CD4-positive, alpha-beta T cell treated with Interleukin-6 at 100 ng/mL for 8 hours (primary cell): Measurements from ENCODE around the gene IRS2.

Experiments used
- DNase-seq: peaks from one replicate; pipeline ENCODE4 v3.0.0-alpha.2; 2020; ENCODE audit warnings: mixed read lengths, low spot score

IRS2 gene

DNA sequence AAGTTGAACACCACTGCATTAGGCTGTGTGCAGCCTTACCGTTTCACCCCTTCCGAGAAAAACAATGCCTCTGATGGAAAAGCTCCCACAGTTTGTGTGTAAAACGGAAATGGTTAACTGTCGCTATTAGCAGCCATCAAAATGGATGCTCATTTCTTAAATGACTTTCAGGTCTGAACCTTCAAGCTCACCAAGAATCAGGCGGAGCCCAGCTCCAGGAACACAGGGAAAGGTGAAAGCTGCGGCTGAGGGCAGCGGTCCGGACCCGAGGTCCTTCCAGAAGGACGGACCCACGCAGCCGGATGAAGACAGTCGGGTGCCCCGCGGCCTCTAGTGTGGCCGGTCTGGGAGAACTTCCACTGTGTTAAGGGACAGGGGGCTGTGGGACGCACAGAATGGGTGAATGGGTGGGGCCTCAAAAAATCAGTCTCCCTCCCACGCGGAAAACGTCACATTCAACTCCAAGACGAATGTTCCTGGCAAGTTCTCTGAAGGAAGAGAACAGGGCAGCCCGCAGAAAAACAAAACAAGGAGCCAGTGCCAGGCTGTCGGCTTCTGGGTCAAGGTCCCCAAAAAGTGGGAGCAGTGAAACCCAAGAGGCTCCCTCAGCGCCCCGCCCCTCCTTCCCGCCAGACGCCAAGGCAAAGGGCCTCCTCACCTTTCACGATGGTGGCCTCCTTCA, 4.9 kb downstream of the IRS2 start:
- no peak for DNase-seq

DNA sequence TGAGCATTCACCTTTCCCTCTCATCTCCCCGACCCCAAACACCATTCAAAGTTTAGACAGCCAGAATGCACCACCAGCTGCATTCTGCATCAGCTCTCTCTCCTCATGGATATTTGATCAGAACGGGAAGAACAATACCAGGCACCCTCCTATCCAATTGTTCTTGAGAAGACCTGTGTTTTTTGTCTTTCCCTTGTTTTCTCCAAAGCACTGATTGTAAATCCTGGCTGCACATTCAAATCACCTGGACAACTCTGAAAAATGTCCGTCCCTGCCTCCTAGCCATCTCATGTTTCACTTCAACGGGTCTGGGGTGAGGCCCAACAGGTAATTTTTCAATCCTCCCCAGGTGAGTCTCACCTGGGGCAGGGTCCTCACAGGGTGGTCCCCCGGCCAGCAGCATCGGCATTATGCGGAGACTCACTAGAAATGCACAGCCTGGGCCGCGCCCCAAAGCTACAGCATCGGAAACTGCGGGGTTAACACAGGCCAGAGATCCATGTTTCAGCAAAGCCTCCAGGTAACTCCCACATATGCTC, 5.5 kb downstream of the IRS2 start:
- no peak for DNase-seq

DNA sequence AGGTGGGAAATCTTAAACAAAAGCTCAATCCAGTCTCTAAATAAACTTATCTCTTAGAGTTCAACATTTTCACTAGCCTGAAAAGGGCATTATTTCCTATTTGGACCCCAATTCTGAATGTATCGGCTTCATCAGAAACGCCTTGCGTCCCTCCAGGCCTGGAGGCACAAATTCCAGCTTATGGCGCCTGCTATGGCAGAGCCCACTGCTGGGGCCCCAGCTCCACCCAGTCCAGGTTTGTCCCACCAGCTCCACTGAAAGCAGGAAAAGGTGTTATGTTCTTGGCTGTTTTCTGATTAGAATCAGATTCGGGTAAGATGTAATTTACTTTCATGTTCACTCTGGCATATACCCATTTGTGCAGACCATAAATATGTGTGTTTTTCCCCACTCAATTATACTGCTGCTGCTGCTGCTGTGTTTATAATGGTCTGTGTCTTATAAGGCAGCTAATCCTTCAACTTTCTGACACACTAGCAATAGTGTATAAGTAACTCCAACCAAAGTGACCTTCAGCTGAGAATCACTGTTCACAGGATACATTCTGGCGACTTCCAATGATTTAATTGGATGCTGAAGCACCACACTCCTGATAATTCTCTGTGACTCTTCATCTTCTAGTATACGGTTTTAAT, 6.4 kb downstream of the IRS2 start:
- no peak for DNase-seq

DNA sequence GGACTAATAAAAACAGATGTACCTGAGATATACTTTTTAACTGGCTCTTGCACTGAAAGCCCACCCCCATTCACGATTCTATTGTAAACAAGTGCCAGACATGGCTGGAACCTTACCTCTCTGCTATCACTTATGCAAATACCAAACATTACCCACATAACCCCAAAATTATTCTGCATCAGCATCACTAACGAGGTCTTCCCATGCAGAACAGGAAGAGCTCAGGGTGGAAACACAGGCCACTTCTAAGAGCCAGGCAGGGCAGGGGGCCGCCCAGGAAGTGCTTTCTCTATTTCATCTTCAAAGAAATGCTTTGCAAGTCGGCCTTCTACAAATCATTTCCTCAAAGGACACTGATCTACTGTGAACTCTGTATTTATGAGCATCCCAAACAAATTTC, 7.3 kb downstream of the IRS2 start:
- DNase-seq = peak; percentile 66

DNA sequence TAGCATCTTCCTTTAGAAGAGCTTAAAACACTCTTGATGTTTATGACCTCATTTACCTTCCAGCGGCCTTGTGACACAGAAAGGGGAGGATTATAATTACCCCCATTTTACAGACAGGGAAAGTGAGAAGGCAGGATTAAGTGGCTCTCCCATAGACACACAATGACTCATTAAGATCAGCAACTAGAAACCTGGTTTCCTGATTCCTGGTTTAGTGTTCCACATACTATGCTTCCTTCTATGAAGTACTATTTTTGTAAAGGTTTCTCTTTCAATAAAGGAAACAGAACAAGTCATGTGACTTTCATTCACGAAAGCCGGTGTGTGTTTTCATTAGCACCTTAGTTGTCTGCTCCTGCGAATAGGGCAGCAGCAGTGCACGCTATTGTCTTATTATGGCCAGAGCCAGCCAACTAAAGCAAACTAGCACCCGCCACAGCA, 8.3 kb downstream of the IRS2 start:
- no peak for DNase-seq

DNA sequence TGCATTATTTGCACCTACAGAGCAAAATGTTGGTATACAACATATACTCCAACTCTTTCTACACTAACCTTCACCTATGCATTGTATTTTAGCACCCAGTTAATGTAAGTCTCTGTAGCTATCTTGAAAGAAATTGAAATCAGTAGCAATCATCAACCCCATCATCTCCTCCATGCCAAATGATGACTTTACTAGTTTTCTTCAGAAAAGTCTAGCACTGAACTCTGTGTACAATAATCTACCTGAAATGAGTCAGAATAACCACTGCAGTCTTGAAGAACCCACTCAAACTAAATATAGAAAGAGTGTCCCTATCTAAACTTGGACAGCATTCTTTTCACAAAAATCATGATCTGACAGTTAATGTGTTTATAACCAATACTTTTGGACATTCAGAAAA, 9.8 kb downstream of the IRS2 start:
- DNase-seq = no peak

DNA sequence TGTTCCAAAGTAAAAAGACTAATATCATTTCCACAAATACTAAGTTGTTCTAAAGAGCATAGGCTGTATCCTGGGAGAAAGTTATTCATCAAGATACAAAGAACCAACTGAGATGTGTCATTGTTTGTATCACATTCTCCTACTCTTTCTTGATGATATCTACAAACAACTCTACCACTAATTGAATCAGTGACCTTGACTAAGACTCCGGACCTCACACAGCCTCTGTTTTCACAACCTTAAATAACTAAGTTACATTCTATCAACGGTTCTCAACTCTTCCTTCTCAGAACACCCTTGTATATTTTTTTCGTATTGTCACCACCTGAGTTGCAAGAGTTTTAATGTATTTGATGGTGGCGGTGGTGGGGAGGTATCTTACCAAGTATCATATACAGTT, 12.6 kb downstream of the IRS2 start:
- no peak for DNase-seq

DNA sequence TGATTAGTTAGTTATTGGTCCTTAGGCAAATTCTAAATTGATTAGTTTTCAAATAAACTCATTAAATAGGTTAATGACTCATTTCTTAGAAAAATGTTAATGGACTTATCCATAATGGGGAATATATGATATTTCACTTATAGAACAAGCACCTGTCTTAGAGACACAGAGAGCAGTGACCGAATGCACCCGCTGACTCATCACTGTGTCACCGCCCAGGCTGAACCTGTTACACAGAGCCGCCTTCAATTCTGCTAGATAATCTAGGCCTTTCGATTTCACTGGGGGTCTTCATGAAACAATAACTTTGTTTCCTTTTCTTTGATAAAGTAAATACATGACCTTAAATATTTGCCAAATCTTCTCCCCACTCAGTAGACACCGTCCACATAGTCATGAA, 13.1 kb downstream of the IRS2 start:
- no peak for DNase-seq

DNA sequence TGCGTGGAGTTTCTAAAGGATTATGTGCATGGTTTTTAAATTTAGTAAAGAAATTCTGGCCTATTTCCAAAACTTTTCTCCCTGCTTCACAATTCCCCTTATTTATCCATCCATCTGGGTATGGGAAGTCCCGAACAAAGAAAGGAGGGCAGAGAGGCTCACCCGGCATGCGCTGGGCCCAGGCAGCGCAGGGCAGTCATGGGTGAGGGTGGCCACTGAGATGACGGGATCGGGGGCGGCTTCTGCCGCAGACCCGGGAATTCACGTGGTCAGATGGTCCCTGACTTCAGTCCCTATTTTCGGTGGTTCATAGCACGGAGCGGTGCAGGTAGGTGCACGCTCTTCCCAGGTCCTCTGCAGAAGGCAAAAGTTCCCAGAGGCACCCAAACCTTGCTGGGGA, 14.5 kb downstream of the IRS2 start:
- DNase-seq = no peak

DNA sequence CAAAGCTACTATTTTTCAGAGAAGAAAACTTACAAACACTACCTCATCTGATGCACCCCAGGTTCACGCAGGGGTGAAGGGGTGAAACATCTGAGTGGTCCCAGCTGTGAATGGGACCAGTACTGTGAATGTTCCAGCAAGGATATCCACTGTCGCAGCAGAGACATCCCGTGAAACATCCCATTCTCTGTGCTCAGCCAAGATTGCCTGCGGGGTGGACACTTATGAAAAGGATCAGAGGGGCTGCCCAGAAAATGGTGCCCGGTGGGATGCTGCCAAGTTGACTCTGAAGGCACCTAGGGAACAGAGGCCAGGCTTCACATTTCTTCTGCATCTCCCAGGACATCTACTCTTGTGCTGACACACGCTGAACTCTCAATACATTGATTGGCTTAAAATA, 15.9 kb downstream of the IRS2 start:
- no peak for DNase-seq

DNA sequence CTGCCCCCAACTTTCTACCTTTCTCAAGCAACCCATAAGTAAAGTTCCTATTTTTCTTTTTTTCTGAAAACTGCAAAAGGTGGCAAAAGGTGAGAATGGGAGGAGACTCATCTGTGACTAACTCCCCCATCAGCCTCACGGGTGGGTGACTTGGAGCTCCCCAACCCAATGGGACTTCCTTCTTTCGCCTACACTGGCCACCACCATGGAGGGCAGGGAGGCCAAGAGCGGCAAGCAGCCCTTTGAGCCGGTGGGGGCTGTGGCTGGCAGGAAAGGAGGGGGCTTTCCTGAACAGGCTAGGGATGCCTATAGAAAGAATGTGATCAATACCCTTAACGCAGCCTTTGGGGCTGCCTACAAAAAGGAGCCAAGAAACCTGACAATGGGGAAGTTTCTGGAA, 16.5 kb downstream of the IRS2 start:
- no peak for DNase-seq

DNA sequence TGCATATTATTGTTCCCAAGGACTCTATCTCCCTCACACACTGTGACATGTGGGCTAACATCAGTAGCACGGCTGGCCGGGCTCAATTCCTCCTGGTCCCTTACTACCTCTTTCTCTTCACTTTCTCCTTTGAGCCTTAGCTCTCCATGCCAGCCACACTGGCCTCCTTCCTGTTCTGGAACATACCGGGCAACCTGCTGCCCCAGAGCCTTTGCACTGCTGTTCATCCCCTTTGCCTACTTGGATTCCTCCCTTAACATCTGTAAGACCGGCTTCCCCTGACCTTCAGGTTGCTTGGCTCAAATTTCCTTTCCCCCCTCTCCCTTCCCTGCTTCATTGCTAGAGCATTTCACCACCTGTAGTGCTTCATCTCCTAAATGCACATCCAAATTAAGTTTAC, 17.1 kb downstream of the IRS2 start:
- no peak for DNase-seq

DNA sequence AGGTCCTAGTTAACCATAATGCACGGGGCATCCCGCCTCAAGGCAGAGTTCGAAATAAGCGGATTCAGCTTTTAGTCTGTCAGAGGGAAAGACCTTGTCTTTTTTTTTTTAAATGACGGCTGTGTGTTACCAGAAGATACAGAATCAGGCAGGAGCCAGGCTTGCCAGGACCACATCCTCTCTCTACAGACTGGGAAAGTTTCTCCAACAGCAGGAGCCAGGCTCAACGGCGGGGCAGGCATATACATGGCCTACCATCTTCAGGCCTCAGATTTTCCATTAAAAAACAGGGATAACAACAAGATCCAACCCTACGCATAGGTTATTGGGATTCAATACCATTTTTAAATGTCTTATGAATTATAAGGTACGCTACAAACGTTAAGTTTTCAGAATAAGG, 17.8 kb downstream of the IRS2 start:
- DNase-seq = no peak

DNA sequence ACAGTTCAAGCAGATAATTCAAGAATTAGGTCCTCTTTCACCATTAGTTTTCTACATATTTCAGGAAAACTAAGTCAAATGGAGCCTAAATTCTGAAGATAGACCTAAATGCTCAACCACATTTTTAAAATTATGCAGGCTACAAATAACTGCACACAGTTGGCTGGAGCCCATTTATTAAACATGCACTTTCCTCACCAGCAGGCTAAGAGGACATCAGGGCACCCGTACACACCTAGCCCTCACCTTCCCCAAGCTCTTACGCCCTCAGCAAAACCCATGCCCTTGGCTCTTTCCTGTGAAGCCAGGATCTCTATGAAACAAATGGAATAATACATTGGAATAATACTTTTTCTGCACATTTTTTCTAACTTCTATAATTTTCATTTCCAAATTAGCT, 18.2 kb downstream of the IRS2 start:
- no peak for DNase-seq

DNA sequence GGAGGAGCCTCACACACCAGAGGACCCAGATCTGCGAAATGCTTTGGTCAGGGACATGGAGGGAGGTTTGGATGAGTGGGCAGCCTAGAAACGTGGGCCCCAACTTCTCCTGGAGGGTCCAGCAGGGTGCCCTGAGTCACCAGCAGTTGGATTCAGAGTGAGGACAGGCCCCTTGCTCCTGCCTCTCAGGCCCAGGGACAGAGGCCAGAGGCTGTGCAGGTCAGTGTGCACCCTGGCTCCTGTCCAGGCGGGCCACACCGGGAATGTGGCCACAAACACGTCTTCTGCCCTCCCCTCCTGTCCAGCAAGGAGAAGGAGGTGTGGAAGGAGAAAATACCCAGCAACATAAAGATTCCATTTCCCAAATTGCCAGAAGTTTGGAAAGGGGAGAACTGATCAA, 19.4 kb downstream of the IRS2 start:
- DNase-seq = no peak

DNA sequence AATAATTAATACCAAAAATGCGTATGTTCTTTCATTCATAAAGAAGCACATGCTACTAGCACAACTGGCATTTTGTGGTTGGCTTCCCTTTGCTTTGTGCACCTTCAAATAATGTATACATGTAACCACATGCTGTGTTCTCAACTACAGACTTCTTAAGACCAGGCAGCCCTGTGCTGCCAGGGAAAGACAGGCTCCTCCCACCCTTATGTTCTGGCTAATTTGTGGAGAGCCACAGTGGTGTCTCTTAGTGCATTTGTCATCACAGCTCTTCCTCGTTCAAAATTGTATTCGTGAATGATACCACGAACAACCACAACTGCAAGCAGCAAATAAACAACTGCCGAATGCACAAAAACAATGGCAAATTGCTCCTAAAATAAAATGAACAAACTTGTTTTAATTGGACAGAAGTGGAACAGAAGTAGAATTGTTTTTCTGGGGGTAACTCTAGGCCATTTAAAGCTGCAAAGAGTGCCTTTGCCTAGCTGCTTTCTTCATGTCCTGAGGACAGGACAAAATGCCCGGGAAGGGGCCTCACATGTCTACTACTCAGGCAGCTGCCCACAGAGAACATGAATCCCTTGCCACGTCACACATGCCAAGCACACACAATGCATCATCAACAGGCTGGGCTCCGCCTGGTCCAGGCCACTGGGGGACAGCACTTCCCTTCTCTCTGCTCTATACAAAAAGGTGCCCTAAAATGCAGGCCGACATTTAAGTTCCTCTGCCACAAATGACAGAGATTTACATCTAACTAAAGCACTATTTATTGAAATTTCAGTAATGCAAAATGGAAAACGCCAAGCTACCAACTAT, 21.7 kb downstream of the IRS2 start:
- DNase-seq = no peak

DNA sequence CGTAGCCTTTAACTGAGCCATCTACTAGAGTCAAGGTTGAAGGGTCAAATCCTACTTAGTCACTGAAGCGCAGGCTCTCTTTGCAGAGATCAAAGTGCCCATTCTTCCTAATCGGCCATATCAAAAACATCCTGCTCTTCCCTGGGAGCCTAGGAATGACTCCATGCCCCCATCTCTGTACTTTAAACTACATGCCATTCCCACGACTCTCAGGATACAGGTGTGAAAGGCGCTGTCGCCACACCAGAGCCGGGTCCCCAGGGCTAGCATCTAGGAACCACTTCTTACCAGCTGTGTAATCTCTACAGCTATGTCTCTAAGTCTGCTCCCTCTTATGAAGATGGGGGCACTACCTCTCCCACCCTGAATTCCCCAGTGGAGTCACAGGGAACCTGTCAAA, 22.3 kb downstream of the IRS2 start:
- no peak for DNase-seq

DNA sequence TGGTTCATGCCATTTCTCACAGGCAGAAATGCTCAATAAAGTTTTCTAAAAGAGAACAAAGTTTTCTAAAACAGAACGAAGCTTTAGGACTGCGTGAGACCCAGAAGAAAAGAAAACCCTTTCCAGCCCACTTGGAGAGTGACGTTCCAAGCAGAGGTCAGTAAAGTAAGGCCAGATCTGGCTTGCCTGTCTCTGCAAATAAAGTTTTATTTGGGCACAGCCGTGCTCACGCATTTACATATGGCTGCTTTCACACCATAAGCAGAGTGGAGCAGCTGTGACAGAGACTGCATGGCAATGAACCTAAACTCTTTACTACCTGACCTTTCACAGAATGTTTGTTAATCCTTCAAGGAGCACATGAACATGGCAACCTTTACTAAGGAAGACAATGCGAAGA, 23.6 kb downstream of the IRS2 start:
- DNase-seq = no peak

DNA sequence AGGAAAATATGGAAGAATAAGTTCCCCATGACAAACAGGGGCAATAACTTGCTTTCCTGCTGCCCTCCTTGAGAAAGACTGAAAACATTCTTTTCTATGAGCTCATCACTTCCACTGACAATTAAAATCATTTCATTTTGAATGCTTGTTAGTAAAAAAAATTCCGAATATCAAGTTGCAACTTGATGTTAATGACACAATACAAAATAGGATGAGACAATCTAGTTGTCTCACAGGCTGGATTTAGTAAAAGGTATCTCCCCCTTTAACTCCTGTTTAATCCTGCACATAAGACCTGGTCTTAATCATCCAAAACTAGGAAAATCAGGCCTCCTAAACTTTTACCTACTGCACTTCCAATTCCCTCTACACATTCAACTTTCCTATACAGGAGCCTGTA, 24.7 kb downstream of the IRS2 start:
- DNase-seq = no peak

DNA sequence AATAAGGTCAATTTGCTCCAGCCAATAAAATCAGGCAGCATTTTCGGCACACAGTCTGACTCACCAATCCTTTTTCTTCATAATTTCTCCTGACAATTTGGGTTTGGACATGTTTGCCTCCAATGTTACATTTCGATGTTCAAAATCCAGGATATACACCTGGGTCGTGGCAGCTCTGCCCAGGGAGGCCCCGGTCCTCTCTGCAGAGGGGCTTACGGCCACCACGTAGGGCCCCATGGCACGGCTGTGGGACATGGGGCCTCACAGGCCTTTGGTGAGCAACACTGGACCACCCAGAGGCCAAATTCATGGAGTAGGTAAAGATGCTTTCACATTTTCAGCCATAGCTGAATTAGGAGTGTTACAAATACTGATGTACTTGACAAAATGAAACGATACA, 25.4 kb downstream of the IRS2 start:
- DNase-seq = no peak

DNA sequence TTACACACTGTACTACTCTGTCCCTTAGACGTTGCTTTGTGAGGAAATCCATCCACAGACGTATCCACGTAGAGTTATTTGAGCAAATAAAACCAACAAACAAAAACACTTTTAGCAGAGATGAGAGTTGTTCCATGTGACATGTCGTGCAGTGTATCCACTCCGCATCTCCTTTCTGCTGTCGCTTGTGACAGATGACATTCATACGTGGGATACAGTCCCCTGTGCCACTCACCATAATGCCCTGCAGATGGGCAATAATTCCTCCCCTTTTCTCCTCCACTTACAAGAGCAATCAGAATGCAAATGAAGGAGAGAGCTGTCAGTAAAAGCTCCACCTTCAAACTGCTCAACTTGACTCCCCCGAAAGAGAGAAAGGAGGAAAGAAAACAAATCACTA, 26.0 kb downstream of the IRS2 start:
- no peak for DNase-seq

DNA sequence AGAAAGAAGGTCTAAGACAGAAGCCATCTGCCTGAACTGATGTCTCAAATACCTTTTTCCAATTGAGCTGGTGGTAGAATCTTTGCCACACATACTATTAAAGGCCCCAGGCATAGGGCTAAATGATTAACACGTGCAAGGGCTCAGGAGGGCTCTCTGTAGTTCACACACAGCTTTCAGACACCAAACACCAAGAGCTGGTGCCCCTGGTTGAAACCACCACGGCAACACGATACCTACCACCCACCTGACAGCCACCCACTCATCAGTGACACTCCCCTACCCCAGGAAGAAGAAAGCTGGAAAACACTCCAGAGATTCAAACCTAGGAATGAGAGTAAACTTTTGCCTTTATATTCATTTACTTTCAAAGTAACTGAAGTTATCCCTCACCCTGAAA, 26.8 kb downstream of the IRS2 start:
- DNase-seq = no peak

DNA sequence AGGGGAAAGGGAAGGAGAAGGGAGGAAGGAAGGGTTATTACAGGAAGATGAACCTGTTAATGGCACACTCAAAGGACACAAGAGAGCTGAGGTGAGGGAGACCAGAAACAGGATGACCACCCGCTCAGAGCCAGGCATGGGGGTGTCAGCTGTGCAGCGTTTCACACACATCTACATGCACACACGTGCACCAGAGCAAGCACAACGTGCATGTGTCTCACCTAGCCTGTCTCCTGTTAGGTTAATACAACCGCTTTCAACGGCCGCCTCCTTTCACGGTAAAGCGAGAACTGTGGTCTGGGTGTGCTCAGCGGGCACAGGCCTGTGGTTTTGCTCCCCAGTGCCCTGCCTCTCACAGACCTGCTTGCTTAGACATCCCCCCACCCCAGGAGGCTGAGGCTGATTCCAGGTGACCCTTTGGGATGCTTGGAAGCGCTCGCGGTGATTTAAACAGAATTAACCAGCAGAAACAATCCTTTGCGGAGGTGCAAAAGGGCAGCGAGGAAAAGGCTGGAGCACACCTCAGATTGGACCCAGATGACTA, 27.4 kb downstream of the IRS2 start:
- no peak for DNase-seq
